ENCODE measurements around the gene SPATS2. TPM values are rescaled to one million over a fixed set of nuclear protein-coding genes. Genes with fewer than 3 reads are reported as not detected.

Gene SPATS2
- total RNA-seq, 2 experiments from 2014 or later: 22.7 to 36.4 TPM

GRCh38 chr12:49462083-49462744 lies 95.0 kb downstream of the SPATS2 start:
- H2AFZ ChIP-seq (ENCODE audit: low read length): no peak overlapping the region
- no peak overlapping the region for H3K4me3 ChIP-seq (ENCODE audit: low read depth, low read length, poor library complexity, severe bottlenecking)
- no peaks in the 10 kb centered on the region for H3K4me1 ChIP-seq (ENCODE audit: insufficient read depth, low read length, poor library complexity, severe bottlenecking)
- DNase-seq (ENCODE audit: low spot score): no peak
- H3K9me3 ChIP-seq (ENCODE audit: low read length): peaks cover 10% of the 10 kb centered on the region; the same call in 1 of the 2 replicates
- CTCF ChIA-PET (ENCODE audit: unreplicated experiment): no interaction called here
- POLR2A ChIA-PET: interaction anchor here (1.4 to 2.8 kb wide), 4 partner anchors 10 to 95 kb away, joined by 5 to 16 read pairs (median 6); partner anchors contain the start of gene SPATS2
- no peak overlapping the region for H3K27ac ChIP-seq (ENCODE audit: low read depth, low read length, poor library complexity, severe bottlenecking)
- no TSS peak for BruUV-seq (replicated peaks)
- H3K4me2 ChIP-seq (ENCODE audit: low read length): no peak overlapping the region
- no peaks in the 10 kb centered on the region for H3K79me2 ChIP-seq (ENCODE audit: insufficient read depth, low read depth, low read length)
- H3K36me3 ChIP-seq (ENCODE audit: insufficient read depth, low read length): peaks cover 46% of the 10 kb centered on the region
- H3K9me2 ChIP-seq (ENCODE audit: insufficient read depth, low read length): no peaks in the 10 kb centered on the region
- TF ChIP-seq EZH2phosphoT487 (IDR thresholded peaks at IDR 0.05; ENCODE audit: borderline replicate concordance, low read depth, low read length): no peak
- TF ChIP-seq, protein P1, sequence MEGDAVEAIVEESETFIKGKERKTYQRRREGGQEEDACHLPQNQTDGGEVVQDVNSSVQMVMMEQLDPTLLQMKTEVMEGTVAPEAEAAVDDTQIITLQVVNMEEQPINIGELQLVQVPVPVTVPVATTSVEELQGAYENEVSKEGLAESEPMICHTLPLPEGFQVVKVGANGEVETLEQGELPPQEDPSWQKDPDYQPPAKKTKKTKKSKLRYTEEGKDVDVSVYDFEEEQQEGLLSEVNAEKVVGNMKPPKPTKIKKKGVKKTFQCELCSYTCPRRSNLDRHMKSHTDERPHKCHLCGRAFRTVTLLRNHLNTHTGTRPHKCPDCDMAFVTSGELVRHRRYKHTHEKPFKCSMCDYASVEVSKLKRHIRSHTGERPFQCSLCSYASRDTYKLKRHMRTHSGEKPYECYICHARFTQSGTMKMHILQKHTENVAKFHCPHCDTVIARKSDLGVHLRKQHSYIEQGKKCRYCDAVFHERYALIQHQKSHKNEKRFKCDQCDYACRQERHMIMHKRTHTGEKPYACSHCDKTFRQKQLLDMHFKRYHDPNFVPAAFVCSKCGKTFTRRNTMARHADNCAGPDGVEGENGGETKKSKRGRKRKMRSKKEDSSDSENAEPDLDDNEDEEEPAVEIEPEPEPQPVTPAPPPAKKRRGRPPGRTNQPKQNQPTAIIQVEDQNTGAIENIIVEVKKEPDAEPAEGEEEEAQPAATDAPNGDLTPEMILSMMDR (conservative IDR thresholded peaks at IDR 0.05; ENCODE audit: low read length): no peak
- intact Hi-C loops (cut with micrococcal nuclease; ENCODE audit: unreplicated experiment): no loop called here
- H4K20me1 ChIP-seq (ENCODE audit: insufficient read depth, low read length): no peaks in the 10 kb centered on the region

DNA sequence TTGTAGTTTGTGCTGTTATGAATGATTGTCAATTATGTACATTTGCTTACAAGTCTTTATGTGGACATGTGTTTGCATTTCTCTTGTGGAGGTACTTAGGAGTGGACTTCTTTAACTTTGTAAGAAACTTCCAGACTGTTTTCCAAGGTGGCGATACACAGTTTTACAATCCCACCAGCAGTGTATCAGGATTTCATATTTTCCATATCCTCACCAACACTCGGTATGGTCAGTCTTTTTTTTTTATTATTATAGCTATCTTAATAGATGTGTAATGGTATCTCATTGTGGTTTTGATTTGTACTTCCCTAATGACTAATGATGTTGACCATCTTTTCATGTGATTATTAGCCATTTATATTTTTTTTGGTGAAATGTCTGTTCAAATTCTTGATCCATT lies 97.9 kb downstream of the SPATS2 start:
- no peaks in the 10 kb centered on the region for H3K4me1 ChIP-seq (ENCODE audit: insufficient read depth, low read length, poor library complexity, severe bottlenecking)
- no peak for TF ChIP-seq EZH2phosphoT487 (IDR thresholded peaks at IDR 0.05; ENCODE audit: borderline replicate concordance, low read depth, low read length)
- TF ChIP-seq, protein P1 (conservative IDR thresholded peaks at IDR 0.05; ENCODE audit: low read length): no peak
- ChIA-PET POLR2A (interaction anchor here (0.6 to 1.0 kb wide), 6 partner anchors 8 to 638 kb away, joined by 3 to 10 read pairs (median 4); no protein-coding TSS in a partner anchor), CTCF (ENCODE audit: unreplicated experiment) (no interaction called here)
- H3K79me2 ChIP-seq (ENCODE audit: insufficient read depth, low read depth, low read length): no peaks in the 10 kb centered on the region
- peaks cover 10% of the 10 kb centered on the region; the same call in 1 of the 2 replicates for H3K9me3 ChIP-seq (ENCODE audit: low read length)
- H2AFZ ChIP-seq (ENCODE audit: low read length): no peak overlapping the region
- no peak overlapping the region for H3K4me2 ChIP-seq (ENCODE audit: low read length)
- DNase-seq (ENCODE audit: low spot score): no peak
- H3K4me3 ChIP-seq (ENCODE audit: low read depth, low read length, poor library complexity, severe bottlenecking): no peak overlapping the region
- no peaks in the 10 kb centered on the region for H4K20me1 ChIP-seq (ENCODE audit: insufficient read depth, low read length)
- intact Hi-C loops (cut with micrococcal nuclease; ENCODE audit: unreplicated experiment): no loop called here
- no TSS peak for BruUV-seq (replicated peaks)
- H3K9me2 ChIP-seq (ENCODE audit: insufficient read depth, low read length): no peaks in the 10 kb centered on the region
- H3K27ac ChIP-seq (ENCODE audit: low read depth, low read length, poor library complexity, severe bottlenecking): no peak overlapping the region
- peaks cover 46% of the 10 kb centered on the region for H3K36me3 ChIP-seq (ENCODE audit: insufficient read depth, low read length)

- POLR2A ChIA-PET: interaction anchor here (0.6 to 3.1 kb wide), 6 partner anchors 10 to 316 kb away, joined by 3 to 16 read pairs (median 4); no protein-coding TSS in a partner anchor
- intact Hi-C loops (cut with micrococcal nuclease; ENCODE audit: unreplicated experiment): no loop called here
Measured at GRCh38 chr12:49470986-49471385, 103.7 kb downstream of the SPATS2 start.

More at GRCh38 chr12:49470986-49471385, 103.7 kb downstream of the SPATS2 start:
- Histone ChIP-seq H3K27ac (ENCODE audit: low read depth, low read length, poor library complexity, severe bottlenecking) (no peak overlapping the region), H3K4me3 (ENCODE audit: low read depth, low read length, poor library complexity, severe bottlenecking) (no peak overlapping the region), H3K36me3 (ENCODE audit: insufficient read depth, low read length) (no peaks in the 10 kb centered on the region), H2AFZ (ENCODE audit: low read length) (no peak overlapping the region), H3K4me2 (ENCODE audit: low read length) (no peak overlapping the region), H3K4me1 (ENCODE audit: insufficient read depth, low read length, poor library complexity, severe bottlenecking) (no peaks in the 10 kb centered on the region), H4K20me1 (ENCODE audit: insufficient read depth, low read length) (no peaks in the 10 kb centered on the region), H3K9me3 (ENCODE audit: low read length) (no peaks in the 10 kb centered on the region), H3K9me2 (ENCODE audit: insufficient read depth, low read length) (no peaks in the 10 kb centered on the region), H3K79me2 (ENCODE audit: insufficient read depth, low read depth, low read length) (no peaks in the 10 kb centered on the region)
- BruUV-seq (replicated peaks): no TSS peak
- DNase-seq (ENCODE audit: low spot score): no peak
- no peak for TF ChIP-seq EZH2phosphoT487 (IDR thresholded peaks at IDR 0.05; ENCODE audit: borderline replicate concordance, low read depth, low read length)
- TF ChIP-seq, protein P1 (conservative IDR thresholded peaks at IDR 0.05; ENCODE audit: low read length): no peak
- CTCF ChIA-PET (ENCODE audit: unreplicated experiment): no interaction called here
